Chondrocyte (in vitro differentiated cells): ENCODE results near the gene ITGB4. TPM values are rescaled to one million over a fixed set of nuclear protein-coding genes. Genes with fewer than 3 reads are reported as not detected.

Experiments used
- DNase-seq: peaks from one replicate; pipeline ENCODE4 v3.0.0; 2021; ENCODE audit warnings: mixed read lengths, low spot score
- H3K27ac Mint-ChIP-seq: one replicate; pipeline ENCODE4 v1.8.0; 2021; ENCODE audit warnings: mild to moderate bottlenecking, moderate library complexity, mixed read lengths; ENCODE audit not compliant: unreplicated experiment
- H3K27me3 Mint-ChIP-seq: 2 replicates; pipeline ENCODE4 v1.8.0; 2021; ENCODE audit warnings: low read depth, mixed read lengths
- H3K36me3 Mint-ChIP-seq: 2 replicates; pipeline ENCODE4 v1.8.0; 2021; ENCODE audit warnings: low read depth, mixed read lengths
- H3K4me1 Mint-ChIP-seq: 2 replicates; pipeline ENCODE4 v1.8.0; 2021; ENCODE audit warnings: low read depth, mild to moderate bottlenecking, mixed read lengths
- H3K4me3 Mint-ChIP-seq: one replicate; pipeline ENCODE4 v1.8.0; 2021; ENCODE audit warnings: mild to moderate bottlenecking, moderate library complexity, mixed read lengths; ENCODE audit not compliant: unreplicated experiment
- H3K9me3 Mint-ChIP-seq: 2 replicates; pipeline ENCODE4 v1.8.0; 2021; ENCODE audit warnings: low read depth, mixed read lengths
- total RNA-seq: library from RNA; stranded (reverse); gene quantifications from 3 replicates; pipeline ENCODE4 v1.2.1, GENCODE V29; 2021
- TF ChIP-seq, protein P1 (sequence below): fragments of 200-600 bp; sonication (generic); IDR thresholded peaks from 2 replicates; pipeline ENCODE4 v1.5.0; 2021; ENCODE audit warnings: antibody characterized with exemption, mild to moderate bottlenecking, moderate library complexity

The ITGB4 gene
- total RNA-seq, 1 donor from 2014 or later = 5.6 TPM

DNA sequence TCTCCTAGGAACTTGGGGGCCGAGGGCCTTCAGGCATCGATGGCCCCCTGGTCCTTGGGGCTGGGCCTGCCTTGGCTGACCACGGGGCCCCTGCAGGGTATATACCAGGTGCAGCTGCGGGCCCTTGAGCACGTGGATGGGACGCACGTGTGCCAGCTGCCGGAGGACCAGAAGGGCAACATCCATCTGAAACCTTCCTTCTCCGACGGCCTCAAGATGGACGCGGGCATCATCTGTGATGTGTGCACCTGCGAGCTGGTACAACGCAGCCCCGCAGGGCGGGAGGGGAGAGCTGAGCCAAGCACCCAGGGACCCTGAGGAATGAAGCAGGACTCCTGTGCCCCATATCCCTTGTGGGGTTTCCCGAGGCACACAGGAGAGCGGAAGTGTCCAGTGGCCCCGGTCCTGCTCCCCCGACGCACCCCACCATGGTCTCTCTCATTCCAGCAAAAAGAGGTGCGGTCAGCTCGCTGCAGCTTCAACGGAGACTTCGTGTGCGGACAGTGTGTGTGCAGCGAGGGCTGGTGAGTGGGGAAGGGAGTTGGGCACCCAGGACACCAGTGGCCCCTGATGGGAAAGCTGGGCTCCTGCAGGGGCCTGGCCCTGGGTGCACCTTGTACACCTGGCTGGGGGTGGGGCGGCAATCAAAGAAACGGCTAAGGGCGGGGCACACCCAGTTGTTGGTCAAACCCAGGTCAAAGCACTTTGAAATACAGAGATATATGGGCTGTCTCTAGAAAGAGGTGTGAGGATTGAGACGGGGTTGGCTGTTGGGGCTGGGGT lies 10.6 kb downstream of the ITGB4 start:
- H3K27ac Mint-ChIP-seq = no peak overlapping the region

DNA sequence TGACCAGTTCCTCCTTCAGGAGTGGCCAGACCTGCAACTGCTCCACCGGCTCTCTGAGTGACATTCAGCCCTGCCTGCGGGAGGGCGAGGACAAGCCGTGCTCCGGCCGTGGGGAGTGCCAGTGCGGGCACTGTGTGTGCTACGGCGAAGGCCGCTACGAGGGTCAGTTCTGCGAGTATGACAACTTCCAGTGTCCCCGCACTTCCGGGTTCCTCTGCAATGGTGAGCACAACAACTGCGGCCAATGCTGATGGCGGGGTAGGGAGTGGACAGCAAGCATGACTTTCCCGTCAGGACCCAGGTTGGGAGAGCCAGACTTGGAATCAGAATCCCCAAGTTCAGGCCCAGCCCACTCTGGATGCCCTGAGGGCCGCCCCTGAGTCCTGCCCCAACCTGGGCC lies 12.2 kb downstream of the ITGB4 start:
- no peak overlapping the region for H3K4me3 Mint-ChIP-seq

More for the DNA sequence above, 10.6 kb downstream of the ITGB4 start:
- TF ChIP-seq, protein P1, sequence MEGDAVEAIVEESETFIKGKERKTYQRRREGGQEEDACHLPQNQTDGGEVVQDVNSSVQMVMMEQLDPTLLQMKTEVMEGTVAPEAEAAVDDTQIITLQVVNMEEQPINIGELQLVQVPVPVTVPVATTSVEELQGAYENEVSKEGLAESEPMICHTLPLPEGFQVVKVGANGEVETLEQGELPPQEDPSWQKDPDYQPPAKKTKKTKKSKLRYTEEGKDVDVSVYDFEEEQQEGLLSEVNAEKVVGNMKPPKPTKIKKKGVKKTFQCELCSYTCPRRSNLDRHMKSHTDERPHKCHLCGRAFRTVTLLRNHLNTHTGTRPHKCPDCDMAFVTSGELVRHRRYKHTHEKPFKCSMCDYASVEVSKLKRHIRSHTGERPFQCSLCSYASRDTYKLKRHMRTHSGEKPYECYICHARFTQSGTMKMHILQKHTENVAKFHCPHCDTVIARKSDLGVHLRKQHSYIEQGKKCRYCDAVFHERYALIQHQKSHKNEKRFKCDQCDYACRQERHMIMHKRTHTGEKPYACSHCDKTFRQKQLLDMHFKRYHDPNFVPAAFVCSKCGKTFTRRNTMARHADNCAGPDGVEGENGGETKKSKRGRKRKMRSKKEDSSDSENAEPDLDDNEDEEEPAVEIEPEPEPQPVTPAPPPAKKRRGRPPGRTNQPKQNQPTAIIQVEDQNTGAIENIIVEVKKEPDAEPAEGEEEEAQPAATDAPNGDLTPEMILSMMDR = no peak
- H3K9me3 Mint-ChIP-seq = no peaks in the 10 kb centered on the region
- H3K36me3 Mint-ChIP-seq = no peaks in the 10 kb centered on the region
- no peak overlapping the region for H3K4me3 Mint-ChIP-seq
- DNase-seq = no peak
- no peaks in the 10 kb centered on the region for H3K27me3 Mint-ChIP-seq
- H3K4me1 Mint-ChIP-seq = no peaks in the 10 kb centered on the region

DNA sequence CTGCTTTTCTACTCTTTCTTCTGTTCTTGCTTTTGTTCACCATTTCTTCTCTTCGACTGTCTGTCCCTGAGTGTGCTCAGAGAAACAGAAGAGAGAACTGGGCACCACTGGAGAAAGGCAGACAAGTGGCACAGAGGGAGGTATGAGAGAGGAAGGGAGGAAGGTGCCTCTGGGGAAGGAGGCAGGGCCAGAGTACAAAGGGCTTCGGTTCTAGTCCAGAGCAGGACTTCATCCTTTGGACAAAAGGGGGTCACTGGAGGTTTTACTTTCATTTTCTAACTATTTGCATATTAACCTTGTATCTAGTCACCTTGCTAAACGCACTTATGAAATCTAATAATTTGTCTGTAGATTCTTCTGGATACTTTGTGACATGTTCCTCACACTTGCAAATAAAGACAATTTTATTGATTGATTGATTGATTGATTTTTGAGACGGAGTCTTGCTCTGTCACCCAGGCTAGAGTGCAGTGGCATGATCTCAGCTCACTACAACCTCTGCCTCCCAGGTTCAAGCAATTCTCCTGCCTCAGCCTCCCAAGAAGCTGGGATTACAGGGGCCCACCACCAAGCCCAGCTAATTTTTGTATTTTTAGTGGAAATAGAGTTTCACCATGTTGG lies 13.5 kb downstream of the ITGB4 start:
- peaks cover 3% of the 10 kb centered on the region for H3K4me1 Mint-ChIP-seq
- no peaks in the 10 kb centered on the region for H3K9me3 Mint-ChIP-seq
- no peak overlapping the region for H3K4me3 Mint-ChIP-seq
- H3K27me3 Mint-ChIP-seq = no peaks in the 10 kb centered on the region
- H3K27ac Mint-ChIP-seq = no peak overlapping the region
- TF ChIP-seq, protein P1 = no peak
- no peak for DNase-seq
- no peaks in the 10 kb centered on the region for H3K36me3 Mint-ChIP-seq

More for the DNA sequence above, 12.2 kb downstream of the ITGB4 start:
- H3K27ac Mint-ChIP-seq = no peak overlapping the region
- H3K36me3 Mint-ChIP-seq = no peaks in the 10 kb centered on the region
- H3K4me1 Mint-ChIP-seq = peaks cover 3% of the 10 kb centered on the region
- no peaks in the 10 kb centered on the region for H3K9me3 Mint-ChIP-seq
- no peak for DNase-seq
- TF ChIP-seq, protein P1 = no peak
- H3K27me3 Mint-ChIP-seq = no peaks in the 10 kb centered on the region

DNA sequence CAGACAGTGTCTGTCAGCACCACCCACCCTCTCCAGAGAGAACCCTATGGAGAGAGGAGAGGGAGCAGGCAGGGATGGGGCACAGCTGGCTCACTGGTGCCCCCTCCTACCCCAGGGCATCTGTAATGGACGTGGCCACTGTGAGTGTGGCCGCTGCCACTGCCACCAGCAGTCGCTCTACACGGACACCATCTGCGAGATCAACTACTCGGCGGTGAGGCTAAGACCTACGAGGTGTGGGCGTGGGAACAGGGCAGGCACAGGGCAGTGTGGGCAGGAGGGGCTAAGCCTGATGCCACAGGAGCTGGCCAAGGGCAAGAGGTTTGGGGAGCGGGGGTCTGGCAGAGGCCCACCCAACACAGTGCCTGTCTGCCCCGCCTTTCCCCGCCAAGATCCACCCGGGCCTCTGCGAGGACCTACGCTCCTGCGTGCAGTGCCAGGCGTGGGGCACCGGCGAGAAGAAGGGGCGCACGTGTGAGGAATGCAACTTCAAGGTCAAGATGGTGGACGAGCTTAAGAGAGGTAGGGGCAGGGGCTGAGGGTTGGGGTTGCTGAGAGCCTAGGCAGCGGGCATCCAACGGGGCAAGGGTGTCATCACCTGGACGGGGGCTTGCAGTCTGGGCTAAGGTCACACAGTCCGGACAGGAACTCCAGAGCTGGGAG lies 15.0 kb downstream of the ITGB4 start:
- TF ChIP-seq, protein P1 = no peak
- peaks cover 3% of the 10 kb centered on the region for H3K4me1 Mint-ChIP-seq
- no peak overlapping the region for H3K4me3 Mint-ChIP-seq
- no peaks in the 10 kb centered on the region for H3K36me3 Mint-ChIP-seq
- DNase-seq = no peak
- no peaks in the 10 kb centered on the region for H3K27me3 Mint-ChIP-seq
- no peaks in the 10 kb centered on the region for H3K9me3 Mint-ChIP-seq
- H3K27ac Mint-ChIP-seq = no peak overlapping the region
